ENCODE measurements around the gene YWHAB.

Gene YWHAB

GRCh38 chr20:44930517-44931168 lies 45.1 kb downstream of the YWHAB start:
- H3K79me2 ChIP-seq (ENCODE audit: insufficient read depth, low read length): no peaks in the 10 kb centered on the region
- no peaks in the 10 kb centered on the region for H3F3A ChIP-seq (ENCODE audit: insufficient read depth)
- H3K9me2 ChIP-seq (replicated peaks; ENCODE audit: insufficient read depth, low read length): no peaks in the 10 kb centered on the region
- no peak overlapping the region for H2AFZ ChIP-seq (ENCODE audit: low read depth, low read length, severe bottlenecking)
- no peaks in the 10 kb centered on the region for H3K9me3 ChIP-seq (ENCODE audit: insufficient read depth, low read length)
- H3K36me3 ChIP-seq (ENCODE audit: low read length): no peaks in the 10 kb centered on the region
- H3K9ac ChIP-seq (ENCODE audit: low read length): no peak overlapping the region
- no peak overlapping the region for H3K4me2 ChIP-seq (ENCODE audit: low read depth, low read length, poor library complexity, severe bottlenecking)
- H3K4me3 ChIP-seq (ENCODE audit: insufficient read depth, low read length, poor library complexity, severe bottlenecking): no peak overlapping the region
- H3K27me3 ChIP-seq (ENCODE audit: low read length): no peaks in the 10 kb centered on the region
- TF ChIP-seq EZH2phosphoT487 (conservative IDR thresholded peaks at IDR 0.05; ENCODE audit: low read length) (no peak), CTCF (IDR thresholded peaks at IDR 0.05; ENCODE audit: insufficient read depth, low read length, poor library complexity, severe bottlenecking) (no peak)
- no peak overlapping the region for H3K27ac ChIP-seq (ENCODE audit: low read depth, low read length)
- H4K20me1 ChIP-seq (ENCODE audit: low read depth, low read length): no peaks in the 10 kb centered on the region

- H3K4me3 ChIP-seq (ENCODE audit: insufficient read depth, low read length, poor library complexity, severe bottlenecking): no peak overlapping the region
- no peaks in the 10 kb centered on the region for H3K79me2 ChIP-seq (ENCODE audit: insufficient read depth, low read length)
- no peak overlapping the region for H2AFZ ChIP-seq (ENCODE audit: low read depth, low read length, severe bottlenecking)
- H3F3A ChIP-seq (ENCODE audit: insufficient read depth): no peaks in the 10 kb centered on the region
- H3K9me3 ChIP-seq (ENCODE audit: insufficient read depth, low read length): no peaks in the 10 kb centered on the region
- H4K20me1 ChIP-seq (ENCODE audit: low read depth, low read length): no peaks in the 10 kb centered on the region
- no peaks in the 10 kb centered on the region for H3K9me2 ChIP-seq (replicated peaks; ENCODE audit: insufficient read depth, low read length)
- H3K36me3 ChIP-seq (ENCODE audit: low read length): no peaks in the 10 kb centered on the region
- no peak overlapping the region for H3K27ac ChIP-seq (ENCODE audit: low read depth, low read length)
- no peaks in the 10 kb centered on the region for H3K27me3 ChIP-seq (ENCODE audit: low read length)
- no peak overlapping the region for H3K4me2 ChIP-seq (ENCODE audit: low read depth, low read length, poor library complexity, severe bottlenecking)
- no peak overlapping the region for H3K9ac ChIP-seq (ENCODE audit: low read length)
- TF ChIP-seq CTCF (IDR thresholded peaks at IDR 0.05; ENCODE audit: insufficient read depth, low read length, poor library complexity, severe bottlenecking) (no peak), EZH2phosphoT487 (conservative IDR thresholded peaks at IDR 0.05; ENCODE audit: low read length) (no peak)
Measured at GRCh38 chr20:44931911-44932310, 46.4 kb downstream of the YWHAB start.

GRCh38 chr20:44932916-44933315 lies 47.4 kb downstream of the YWHAB start:
- Histone ChIP-seq H3K4me2 (ENCODE audit: low read depth, low read length, poor library complexity, severe bottlenecking) (no peak overlapping the region), H3K79me2 (ENCODE audit: insufficient read depth, low read length) (no peaks in the 10 kb centered on the region), H3K4me3 (ENCODE audit: insufficient read depth, low read length, poor library complexity, severe bottlenecking) (no peak overlapping the region), H3K9ac (ENCODE audit: low read length) (no peak overlapping the region), H2AFZ (ENCODE audit: low read depth, low read length, severe bottlenecking) (no peak overlapping the region), H3K9me2 (replicated peaks; ENCODE audit: insufficient read depth, low read length) (no peaks in the 10 kb centered on the region), H3F3A (ENCODE audit: insufficient read depth) (no peaks in the 10 kb centered on the region), H3K36me3 (ENCODE audit: low read length) (no peaks in the 10 kb centered on the region), H3K27ac (ENCODE audit: low read depth, low read length) (no peak overlapping the region), H3K27me3 (ENCODE audit: low read length) (no peaks in the 10 kb centered on the region), H3K9me3 (ENCODE audit: insufficient read depth, low read length) (no peaks in the 10 kb centered on the region), H4K20me1 (ENCODE audit: low read depth, low read length) (no peaks in the 10 kb centered on the region)
- TF ChIP-seq CTCF (IDR thresholded peaks at IDR 0.05; ENCODE audit: insufficient read depth, low read length, poor library complexity, severe bottlenecking): no peak
- no peak for TF ChIP-seq EZH2phosphoT487 (conservative IDR thresholded peaks at IDR 0.05; ENCODE audit: low read length)

Data from SU-DHL-6 (cell line).